GM23248 (cell line): ENCODE results near the gene PDCD7. TPM values are rescaled to one million over a fixed set of nuclear protein-coding genes. Genes with fewer than 3 reads are reported as not detected.

Source experiments
- DNase-seq: peaks from one replicate; pipeline ENCODE4 v3.0.0-alpha.2; 2015
- H2AFZ ChIP-seq: fragments of 200-600 bp; sonication (generic); 2 replicates; pipeline ENCODE4 v1.6.1; 2016; ENCODE audit warnings: antibody characterized with exemption
- H3F3A ChIP-seq: fragments of 200-600 bp; sonication (generic); 2 replicates; pipeline ENCODE4 v1.6.1; 2016; ENCODE audit warnings: mild to moderate bottlenecking, antibody characterized with exemption, mixed run types; ENCODE audit not compliant: insufficient read depth
- H3K27ac ChIP-seq: fragments of 200-600 bp; sonication (generic); 2 replicates; pipeline ENCODE4 v1.5.1; 2016; ENCODE audit warnings: mild to moderate bottlenecking
- H3K27me3 ChIP-seq: fragments of 200-600 bp; sonication (generic); replicated peaks from 2 replicates; pipeline ENCODE4 v1.6.1; 2016; ENCODE audit warnings: mild to moderate bottlenecking; ENCODE audit not compliant: insufficient read depth
- H3K36me3 ChIP-seq: fragments of 200-600 bp; sonication (generic); 2 replicates; pipeline ENCODE4 v1.6.1; 2016; ENCODE audit warnings: low read depth, mild to moderate bottlenecking
- H3K4me1 ChIP-seq: fragments of 200-600 bp; sonication (generic); 2 replicates; pipeline ENCODE4 v1.6.1; 2016; ENCODE audit warnings: mild to moderate bottlenecking; ENCODE audit not compliant: insufficient read depth
- H3K4me2 ChIP-seq: fragments of 200-600 bp; sonication (generic); one replicate; pipeline ENCODE4 v1.6.1; 2016; ENCODE audit warnings: mild to moderate bottlenecking; ENCODE audit not compliant: unreplicated experiment
- H3K4me3 ChIP-seq: fragments of 200-600 bp; sonication (generic); 2 replicates; pipeline ENCODE4 v1.5.1; 2016; ENCODE audit warnings: mild to moderate bottlenecking
- H3K79me2 ChIP-seq: fragments of 200-600 bp; sonication (generic); 2 replicates; pipeline ENCODE4 v1.6.1; 2016; ENCODE audit warnings: mild to moderate bottlenecking; ENCODE audit not compliant: insufficient read depth
- H3K9ac ChIP-seq: fragments of 200-600 bp; sonication (generic); 2 replicates; pipeline ENCODE4 v1.6.1; 2016; ENCODE audit warnings: mild to moderate bottlenecking
- H3K9me2 ChIP-seq: fragments of 200-600 bp; sonication (generic); 2 replicates; pipeline ENCODE4 v1.6.1; 2016; ENCODE audit warnings: mixed run types, mild to moderate bottlenecking, moderate library complexity; ENCODE audit not compliant: insufficient read depth
- H3K9me3 ChIP-seq: fragments of 200-600 bp; sonication (generic); one replicate; pipeline ENCODE4 v1.6.1; 2017; ENCODE audit warnings: low read depth
- H4K20me1 ChIP-seq: fragments of 200-600 bp; sonication (generic); 2 replicates; pipeline ENCODE4 v1.6.0; 2016; ENCODE audit not compliant: insufficient read depth
- EZH2 ChIP-seq: fragments of 200-600 bp; sonication (generic); IDR thresholded peaks from 2 replicates; pipeline ENCODE4 v1.6.1; 2018; ENCODE audit warnings: antibody characterized with exemption, mild to moderate bottlenecking; ENCODE audit not compliant: insufficient read depth, poor library complexity, severe bottlenecking
- EZH2phosphoT487 ChIP-seq: fragments of 200-600 bp; sonication (generic); IDR thresholded peaks from 2 replicates; pipeline ENCODE4 v1.6.1; 2018; ENCODE audit warnings: antibody characterized with exemption, moderate library complexity, mild to moderate bottlenecking, low read depth; ENCODE audit not compliant: insufficient read depth
- WGBS, 2 experiments: methylation state at CpG; one replicate each; pipeline ENCODE4 v1.1.6; 2015 to 2017; ENCODE audit warnings: low lambda C conversion rate in 2 of 2, low coverage in 1 of 2; ENCODE audit errors: missing lambda C conversion rate in 2 of 2; 5-methylcytosine and 5-hydroxymethylcytosine counted together
- in situ Hi-C: fragments of 300-500 bp; cut with MboI; formaldehyde crosslinking; loops from 2 replicates; pipeline ENCODE4 v1.15.0; 2020
- polyA plus RNA-seq: library from polyadenylated mRNA; unstranded; fragments of >200 nt; fragmentation: Nextera tagmentation; extraction: Ambion mirVana; gene quantifications from 2 replicates; pipeline ENCODE4 v1.2.1, GENCODE V29; 2016
- total RNA-seq: library from RNA; depleted of rRNA; stranded (reverse); fragments of >200 nt; shearing (Covaris generic); gene quantifications from 2 replicates; pipeline ENCODE4 v1.2.3, GENCODE V29; 2014

PDCD7 gene
- total and polyA plus RNA-seq, 2 experiments from 2014 or later = 7.5 to 13.6 TPM

DNA sequence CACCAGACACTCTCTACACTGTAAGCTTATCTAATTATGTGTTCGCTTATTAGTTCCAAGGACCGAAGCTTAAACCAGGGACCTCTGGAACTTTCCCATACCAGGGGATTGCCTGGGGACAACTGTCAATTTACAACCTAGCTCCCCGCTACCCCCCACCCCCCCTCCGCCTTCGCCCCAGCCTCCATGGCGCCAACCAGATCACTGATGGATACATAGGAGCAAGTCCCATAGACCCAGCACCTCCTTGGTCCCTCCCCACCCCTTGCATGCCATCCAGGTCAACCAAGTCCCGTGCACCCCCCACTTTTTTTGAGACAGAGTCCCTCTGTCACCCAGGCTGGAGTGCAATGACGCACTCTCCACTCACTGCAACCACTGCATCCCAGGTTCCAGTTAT, 930 bp upstream of the PDCD7 start:
- Histone ChIP-seq H4K20me1 (no peaks in the 10 kb centered on the region), H3F3A (no peaks in the 10 kb centered on the region), H3K4me3 (peak overlapping the region; percentile 89), H3K4me1 (peaks cover 8% of the 10 kb centered on the region), H2AFZ (no peak overlapping the region), H3K36me3 (peaks cover 2% of the 10 kb centered on the region; the same call in 1 of the 2 replicates), H3K27me3 (no peaks in the 10 kb centered on the region), H3K9me2 (no peaks in the 10 kb centered on the region), H3K79me2 (peaks cover 34% of the 10 kb centered on the region), H3K9me3 (no peaks in the 10 kb centered on the region), H3K9ac (peak overlapping the region; percentile 91; the same call in 1 of the 2 replicates), H3K4me2 (no peak overlapping the region), H3K27ac (no peak overlapping the region)
- TF ChIP-seq EZH2 (no peak), EZH2phosphoT487 (no peak)
- in situ Hi-C loops = no loop called here
- no peak for DNase-seq
- 83 to 95% methylated on average over 5 to 8 of the region's 8 CpGs for WGBS, 2 experiments

DNA sequence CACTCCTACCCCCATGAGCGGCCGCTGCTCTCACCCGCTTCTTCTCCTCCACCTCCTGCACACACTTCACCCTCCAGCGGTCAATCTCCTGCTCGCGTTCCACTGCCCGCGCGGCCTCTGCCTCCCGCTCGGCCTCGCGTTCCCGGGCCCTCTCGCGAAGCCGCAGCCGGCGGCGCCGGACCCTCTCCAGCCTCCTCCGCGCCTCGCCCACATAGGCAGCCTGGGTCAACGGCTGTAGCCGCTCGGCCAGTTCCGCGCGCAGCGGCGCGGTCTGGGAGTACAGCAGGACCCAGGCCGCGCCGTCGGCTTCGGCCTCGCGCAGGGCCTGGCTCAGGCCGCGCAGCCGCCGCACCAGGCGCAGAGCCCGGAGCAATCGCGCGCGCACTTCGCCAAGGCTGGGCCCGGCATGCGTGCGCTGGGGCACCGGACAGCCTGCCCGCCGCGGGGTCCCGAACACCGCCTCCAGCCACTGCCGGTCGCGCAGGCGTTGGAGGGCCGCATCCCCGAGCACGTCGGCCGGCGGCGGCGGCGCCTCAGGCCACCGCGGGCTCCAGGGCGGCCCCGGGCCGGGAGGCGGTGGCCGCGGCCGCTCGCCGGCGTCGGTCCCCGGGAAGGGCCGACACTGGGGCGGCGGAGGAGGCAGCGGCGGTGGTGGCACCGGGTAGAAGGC, 595 bp downstream of the PDCD7 start:
- H3F3A ChIP-seq = no peaks in the 10 kb centered on the region
- H3K4me1 ChIP-seq = peaks cover 8% of the 10 kb centered on the region
- peak; percentile 83 for DNase-seq
- H3K36me3 ChIP-seq = peaks cover 16% of the 10 kb centered on the region
- peak overlapping the region; percentile 89 for H3K4me3 ChIP-seq
- H3K9ac ChIP-seq = peak overlapping the region; percentile 91
- H3K27me3 ChIP-seq = no peaks in the 10 kb centered on the region
- no peaks in the 10 kb centered on the region for H4K20me1 ChIP-seq
- 0 to 1% methylated on average over 77 to 87 of the region's 93 CpGs for WGBS, 2 experiments
- peak overlapping the region; percentile 56 for H2AFZ ChIP-seq
- H3K9me2 ChIP-seq = no peaks in the 10 kb centered on the region
- no peaks in the 10 kb centered on the region for H3K9me3 ChIP-seq
- TF ChIP-seq EZH2 (no peak), EZH2phosphoT487 (no peak)
- H3K27ac ChIP-seq = peak overlapping the region; percentile 61
- in situ Hi-C loops = no loop called here
- peak overlapping the region; percentile 97 for H3K4me2 ChIP-seq
- peaks cover 49% of the 10 kb centered on the region for H3K79me2 ChIP-seq

DNA sequence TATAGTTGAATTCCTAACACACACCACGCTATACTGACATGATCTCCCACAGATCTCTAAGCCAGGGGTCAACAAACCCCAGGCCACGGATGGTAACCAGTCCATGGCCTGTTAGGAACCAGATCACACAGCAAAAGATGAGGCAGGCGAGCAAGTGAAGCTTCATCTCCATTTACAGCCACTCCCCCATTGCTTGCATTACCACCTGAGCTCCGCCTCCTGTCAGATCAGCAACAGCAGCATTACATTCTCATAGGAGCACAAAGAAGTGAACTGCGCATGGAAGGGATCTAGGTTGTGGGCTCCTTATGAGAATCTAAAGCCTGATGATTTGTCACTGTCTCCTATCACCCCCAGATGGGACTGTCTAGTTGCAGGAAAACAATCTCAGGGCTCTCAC, 2.7 kb downstream of the PDCD7 start:
- Histone ChIP-seq H3K9ac (no peak overlapping the region), H3K79me2 (peaks cover 70% of the 10 kb centered on the region), H3K9me2 (no peaks in the 10 kb centered on the region), H3K9me3 (no peaks in the 10 kb centered on the region), H3K4me3 (no peak overlapping the region), H3K4me1 (peaks cover 8% of the 10 kb centered on the region), H4K20me1 (no peaks in the 10 kb centered on the region), H3F3A (no peaks in the 10 kb centered on the region), H3K4me2 (no peak overlapping the region), H3K27me3 (no peaks in the 10 kb centered on the region), H3K27ac (no peak overlapping the region), H2AFZ (no peak overlapping the region), H3K36me3 (peaks cover 26% of the 10 kb centered on the region)
- in situ Hi-C loops = no loop called here
- 81 to 84% methylated on average over 5 of the region's 5 CpGs for WGBS, 2 experiments
- TF ChIP-seq EZH2phosphoT487 (no peak), EZH2 (no peak)
- no peak for DNase-seq

DNA sequence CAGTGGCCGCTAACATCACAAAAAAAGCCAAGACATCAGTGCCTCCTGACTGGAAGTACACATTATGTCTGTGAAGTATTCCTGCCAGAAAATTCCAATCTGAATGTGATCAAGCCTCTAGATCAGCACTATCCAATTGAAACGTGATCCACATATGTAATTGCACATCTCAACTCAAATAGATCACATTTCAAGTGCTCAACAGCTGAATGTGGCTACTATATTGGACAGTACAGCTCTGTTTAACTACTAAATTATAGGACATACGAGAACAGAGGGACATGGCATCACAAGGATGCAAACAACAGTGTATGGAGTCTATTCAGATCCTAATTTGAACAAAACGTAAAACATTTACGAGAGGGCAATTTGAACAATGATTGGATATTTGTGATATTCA, 18.1 kb downstream of the PDCD7 start:
- no peaks in the 10 kb centered on the region for H3K9me3 ChIP-seq
- no peaks in the 10 kb centered on the region for H3K27me3 ChIP-seq
- no peak overlapping the region for H3K4me3 ChIP-seq
- H3K9ac ChIP-seq = 0 out of 2 replicates have a peak overlapping the region, but pooled peaks have one; percentile 5
- no peak overlapping the region for H2AFZ ChIP-seq
- DNase-seq = no peak
- no peaks in the 10 kb centered on the region for H4K20me1 ChIP-seq
- H3K9me2 ChIP-seq = no peaks in the 10 kb centered on the region
- TF ChIP-seq EZH2 (no peak), EZH2phosphoT487 (no peak)
- H3K79me2 ChIP-seq = 0 out of 2 replicates have a peak, but pooled peaks cover 2% of the 10 kb centered on the region
- H3K27ac ChIP-seq = no peak overlapping the region
- 73 to 76% methylated on average over 5 of the region's 5 CpGs for WGBS, 2 experiments
- peaks cover 47% of the 10 kb centered on the region for H3K36me3 ChIP-seq
- peaks cover 16% of the 10 kb centered on the region for H3F3A ChIP-seq
- H3K4me2 ChIP-seq = no peak overlapping the region
- in situ Hi-C loops = no loop called here
- no peaks in the 10 kb centered on the region for H3K4me1 ChIP-seq
